GM19452 (cell line): ENCODE data around the gene RHBDD1.

ENCODE experiments used
- ATAC-seq: cut with Tn5 transposase; IDR thresholded peaks from one replicate; pipeline ENCODE4 v1.9.1; 2021; ENCODE audit not compliant: unreplicated experiment

RHBDD1 gene

GRCh38 chr2:226978300-226978699 is 142.4 kb downstream of the RHBDD1 start:
- no peak for ATAC-seq

GRCh38 chr2:226979004-226979403 is 143.2 kb downstream of the RHBDD1 start:
- no peak for ATAC-seq

GRCh38 chr2:226981791-226982326 is 146.0 kb downstream of the RHBDD1 start:
- no peak for ATAC-seq

GRCh38 chr2:226983895-226984749 is 148.3 kb downstream of the RHBDD1 start:
- ATAC-seq = no peak

GRCh38 chr2:226984750-226985582 is 149.1 kb downstream of the RHBDD1 start:
- ATAC-seq = peak; percentile 97

- ATAC-seq = no peak
Measured at GRCh38 chr2:226985583-226985946, 149.7 kb downstream of the RHBDD1 start.

- ATAC-seq = no peak
Measured at GRCh38 chr2:226991663-226992062, 155.8 kb downstream of the RHBDD1 start.

- no peak for ATAC-seq
Measured at GRCh38 chr2:226993171-226993570, 157.3 kb downstream of the RHBDD1 start.

GRCh38 chr2:226994775-226995174 is 158.9 kb downstream of the RHBDD1 start:
- ATAC-seq = no peak

GRCh38 chr2:226995625-226996041 is 159.8 kb downstream of the RHBDD1 start:
- no peak for ATAC-seq

- ATAC-seq = no peak
Measured at GRCh38 chr2:226999661-227000060, 163.8 kb downstream of the RHBDD1 start.

- ATAC-seq = no peak
Measured at GRCh38 chr2:227000123-227000522, 164.3 kb downstream of the RHBDD1 start.

- ATAC-seq = no peak
Measured at GRCh38 chr2:227004482-227004881, 168.6 kb downstream of the RHBDD1 start.

GRCh38 chr2:227006189-227006897 is 170.5 kb downstream of the RHBDD1 start:
- ATAC-seq = no peak

GRCh38 chr2:227007148-227007547 is 171.3 kb downstream of the RHBDD1 start:
- no peak for ATAC-seq

- ATAC-seq = no peak
Measured at GRCh38 chr2:227007940-227008339, 172.1 kb downstream of the RHBDD1 start.

GRCh38 chr2:227010433-227010832 is 174.6 kb downstream of the RHBDD1 start:
- no peak for ATAC-seq

GRCh38 chr2:227013330-227013729 is 177.5 kb downstream of the RHBDD1 start:
- no peak for ATAC-seq

- no peak for ATAC-seq
Measured at GRCh38 chr2:227013881-227014280, 178.0 kb downstream of the RHBDD1 start.

GRCh38 chr2:227016894-227017293 is 181.0 kb downstream of the RHBDD1 start:
- ATAC-seq = no peak

- ATAC-seq = no peak
Measured at GRCh38 chr2:227020416-227020815, 184.6 kb downstream of the RHBDD1 start.
